DOHH2 (cell line): ENCODE measurements around the gene CHPF.

Experiments
- H3F3A ChIP-seq: fragments of 200-600 bp; sonication (generic), shearing (Covaris generic); 2 replicates; pipeline ENCODE4 v1.6.0; 2016; ENCODE audit warnings: antibody characterized with exemption, mild to moderate bottlenecking; ENCODE audit not compliant: control insufficient read depth, insufficient read depth
- H3K27ac ChIP-seq: fragments of 200-600 bp; sonication (generic); 2 replicates; pipeline ENCODE4 v1.5.1; 2014; ENCODE audit warnings: low read depth, mild to moderate bottlenecking, low read length, moderate library complexity
- H3K27me3 ChIP-seq: fragments of 200-600 bp; sonication (generic); 2 replicates; pipeline ENCODE4 v1.6.1; 2014; ENCODE audit warnings: mild to moderate bottlenecking, low read length, mixed read lengths; ENCODE audit not compliant: control insufficient read depth
- H3K36me3 ChIP-seq: fragments of 200-600 bp; sonication (generic); 2 replicates; pipeline ENCODE4 v1.6.1; 2014; ENCODE audit warnings: mild to moderate bottlenecking, low read length, moderate library complexity, mixed read lengths; ENCODE audit not compliant: control insufficient read depth
- H3K4me1 ChIP-seq: fragments of 200-600 bp; sonication (generic); 2 replicates; pipeline ENCODE4 v1.6.1; 2014; ENCODE audit warnings: mild to moderate bottlenecking, low read length, mixed read lengths; ENCODE audit not compliant: control insufficient read depth
- H3K4me2 ChIP-seq: fragments of 200-600 bp; sonication (generic); 2 replicates; pipeline ENCODE4 v1.6.0; 2014; ENCODE audit warnings: mild to moderate bottlenecking, low read length, moderate library complexity
- H3K4me3 ChIP-seq: fragments of 200-600 bp; sonication (generic); 2 replicates; pipeline ENCODE4 v1.5.1; 2014; ENCODE audit warnings: mild to moderate bottlenecking, low read length, mixed read lengths
- H3K79me2 ChIP-seq: fragments of 200-600 bp; sonication (generic); 2 replicates; pipeline ENCODE4 v1.6.1; 2014; ENCODE audit warnings: mild to moderate bottlenecking, low read length, mixed read lengths; ENCODE audit not compliant: control insufficient read depth
- H3K9me2 ChIP-seq: fragments of 200-600 bp; sonication (generic); replicated peaks from 2 replicates; pipeline ENCODE4 v1.6.1; 2014; ENCODE audit warnings: mild to moderate bottlenecking, low read length, mixed read lengths; ENCODE audit not compliant: control insufficient read depth
- H3K9me3 ChIP-seq: fragments of 200-600 bp; sonication (generic); 2 replicates; pipeline ENCODE4 v1.6.1; 2014; ENCODE audit warnings: antibody characterized with exemption, low read length, mixed read lengths; ENCODE audit not compliant: control insufficient read depth, insufficient read depth
- H4K20me1 ChIP-seq: fragments of 200-600 bp; sonication (generic); 2 replicates; pipeline ENCODE4 v1.6.0; 2014; ENCODE audit warnings: low read depth, mild to moderate bottlenecking, antibody characterized with exemption, low read length, moderate library complexity; ENCODE audit not compliant: control insufficient read depth, insufficient read depth
- CTCF ChIP-seq: fragments of 200-600 bp; sonication (generic); IDR thresholded peaks from one replicate; pipeline ENCODE4 v1.5.1; 2014; ENCODE audit warnings: antibody characterized with exemption, mild to moderate bottlenecking, low read depth, low read length; ENCODE audit not compliant: poor library complexity, severe bottlenecking
- EZH2phosphoT487 ChIP-seq: fragments of 200-600 bp; sonication (generic); IDR thresholded peaks from 2 replicates; pipeline ENCODE4 v1.6.1; 2017; ENCODE audit warnings: borderline replicate concordance, mild to moderate bottlenecking, antibody characterized with exemption, low read length, moderate library complexity, mixed read lengths

Gene CHPF

GRCh38 chr2:219514196-219514761 is 29.3 kb downstream of the CHPF start, which contains the start of gene ASIC4:
ASIC4 (plus strand) TSS chr2:219514482; CDS start chr2:219514725, 243 bp downstream.
- Histone ChIP-seq H3K4me3 (no peak within 1 kb of the TSS), H3K36me3 (no peaks in the 10 kb centered on the region), H4K20me1 (no peaks in the 10 kb centered on the region; the same call in 1 of the 2 replicates), H3K27ac (no peak within 1 kb of the TSS), H3K79me2 (no peaks in the 10 kb centered on the region), H3F3A (no peaks in the 10 kb centered on the region), H3K27me3 (peaks cover 85% of the 10 kb centered on the region), H3K9me3 (no peaks in the 10 kb centered on the region), H3K4me1 (peaks cover 7% of the 10 kb centered on the region; the same call in 1 of the 2 replicates), H3K4me2 (no peak within 1 kb of the TSS), H3K9me2 (no peaks in the 10 kb centered on the region)
- TF ChIP-seq CTCF (no peak), EZH2phosphoT487 (no peak)

- Histone ChIP-seq H3K9me3 (no peaks in the 10 kb centered on the region), H3K27me3 (peaks cover 86% of the 10 kb centered on the region), H3K27ac (no peak overlapping the region), H4K20me1 (no peaks in the 10 kb centered on the region; the same call in 1 of the 2 replicates), H3F3A (no peaks in the 10 kb centered on the region), H3K4me1 (peaks cover 7% of the 10 kb centered on the region; the same call in 1 of the 2 replicates), H3K79me2 (no peaks in the 10 kb centered on the region), H3K4me3 (no peak overlapping the region), H3K4me2 (no peak overlapping the region), H3K36me3 (no peaks in the 10 kb centered on the region), H3K9me2 (no peaks in the 10 kb centered on the region)
- TF ChIP-seq EZH2phosphoT487 (no peak), CTCF (no peak)
These were observed 29.8 kb downstream of the CHPF start for GRCh38 chr2:219513787-219514186.

DNA sequence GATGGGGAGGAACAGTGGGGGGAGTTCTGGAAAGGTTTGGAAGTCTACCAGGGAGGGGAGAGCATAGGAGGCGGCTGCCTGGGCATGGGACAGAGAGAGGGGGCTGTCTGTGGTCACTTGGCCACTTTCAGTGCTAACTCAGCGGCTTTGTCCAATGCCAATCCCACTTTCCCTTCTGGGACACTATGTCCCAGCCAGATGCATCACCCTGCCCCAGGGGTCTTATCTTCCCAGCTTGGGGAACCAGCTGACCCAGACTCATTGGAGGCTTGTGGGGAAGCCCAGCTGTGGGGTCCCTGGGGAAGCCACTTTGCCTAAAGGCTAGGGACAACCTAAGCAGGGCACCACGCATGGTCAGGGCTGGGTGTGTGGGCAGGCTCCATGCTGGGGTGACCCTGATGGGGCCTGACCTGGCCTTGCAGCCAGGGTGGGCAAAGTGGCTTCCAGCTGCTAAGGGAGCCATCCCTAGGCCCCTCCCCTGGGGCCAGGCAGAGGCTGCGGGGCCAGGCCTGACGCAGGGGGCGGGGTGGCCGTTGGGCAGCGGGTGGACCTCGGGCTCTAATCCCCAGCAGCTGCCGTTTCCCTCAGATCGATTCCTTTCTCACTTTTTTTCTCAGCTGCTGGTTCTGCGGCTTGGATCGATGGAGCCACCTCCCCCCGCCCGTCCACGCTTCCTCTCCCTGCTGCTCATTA is 30.9 kb downstream of the CHPF start:
- no peaks in the 10 kb centered on the region for H3K9me2 ChIP-seq
- no peaks in the 10 kb centered on the region; the same call in 1 of the 2 replicates for H4K20me1 ChIP-seq
- no peaks in the 10 kb centered on the region for H3K79me2 ChIP-seq
- peaks cover 7% of the 10 kb centered on the region; the same call in 1 of the 2 replicates for H3K4me1 ChIP-seq
- H3F3A ChIP-seq = no peaks in the 10 kb centered on the region
- H3K27ac ChIP-seq = no peak overlapping the region
- H3K27me3 ChIP-seq = peaks cover 82% of the 10 kb centered on the region
- H3K9me3 ChIP-seq = no peaks in the 10 kb centered on the region
- no peak for TF ChIP-seq EZH2phosphoT487
- TF ChIP-seq CTCF = no peak
- no peaks in the 10 kb centered on the region for H3K36me3 ChIP-seq
- H3K4me2 ChIP-seq = no peak overlapping the region
- H3K4me3 ChIP-seq = no peak overlapping the region
